ENCODE data around the gene ELP4. TPM values are rescaled to one million over a fixed set of nuclear protein-coding genes. Genes with fewer than 3 reads are reported as not detected.

ELP4 gene
- total RNA-seq, 4 donors from 2014 or later = 28.5 to 37.6 (median 32.3) TPM

DNA sequence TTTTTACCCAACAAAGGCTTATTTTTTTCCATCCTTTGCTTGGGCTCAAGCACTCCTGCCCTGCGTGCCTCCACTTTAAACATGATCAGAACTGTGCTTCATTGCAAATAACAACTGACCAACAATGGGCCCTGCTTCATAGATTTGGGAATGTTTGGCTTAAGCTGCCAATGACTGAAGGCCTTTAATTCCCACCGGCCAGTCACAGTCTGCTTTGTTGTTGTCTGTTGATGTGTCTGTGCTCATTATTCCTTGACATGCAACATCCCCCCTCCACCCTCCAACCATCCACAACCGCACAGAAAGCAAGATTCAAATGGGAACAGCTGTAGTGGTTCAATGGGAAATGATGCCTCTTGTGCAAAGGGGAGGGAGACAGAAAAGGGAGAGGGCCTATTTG is 278.5 kb downstream of the ELP4 start:
- no peak overlapping the region for H3K4me3 ChIP-seq
- no peak for DNase-seq (ENCODE audit: low spot score in 2 of 2)
- H3K4me1 ChIP-seq = no peaks in the 10 kb centered on the region
- H3K27me3 ChIP-seq = no peaks in the 10 kb centered on the region
- no peaks in the 10 kb centered on the region for H3K9me3 ChIP-seq
- H3K36me3 ChIP-seq = no peaks in the 10 kb centered on the region
- TF ChIP-seq EP300 (IDR thresholded peaks at IDR 0.05) (no peak), POLR2AphosphoS5 (IDR thresholded peaks at IDR 0.05) (no peak), POLR2A (IDR thresholded peaks at IDR 0.05) (no peak)
- TF ChIP-seq, protein P1, sequence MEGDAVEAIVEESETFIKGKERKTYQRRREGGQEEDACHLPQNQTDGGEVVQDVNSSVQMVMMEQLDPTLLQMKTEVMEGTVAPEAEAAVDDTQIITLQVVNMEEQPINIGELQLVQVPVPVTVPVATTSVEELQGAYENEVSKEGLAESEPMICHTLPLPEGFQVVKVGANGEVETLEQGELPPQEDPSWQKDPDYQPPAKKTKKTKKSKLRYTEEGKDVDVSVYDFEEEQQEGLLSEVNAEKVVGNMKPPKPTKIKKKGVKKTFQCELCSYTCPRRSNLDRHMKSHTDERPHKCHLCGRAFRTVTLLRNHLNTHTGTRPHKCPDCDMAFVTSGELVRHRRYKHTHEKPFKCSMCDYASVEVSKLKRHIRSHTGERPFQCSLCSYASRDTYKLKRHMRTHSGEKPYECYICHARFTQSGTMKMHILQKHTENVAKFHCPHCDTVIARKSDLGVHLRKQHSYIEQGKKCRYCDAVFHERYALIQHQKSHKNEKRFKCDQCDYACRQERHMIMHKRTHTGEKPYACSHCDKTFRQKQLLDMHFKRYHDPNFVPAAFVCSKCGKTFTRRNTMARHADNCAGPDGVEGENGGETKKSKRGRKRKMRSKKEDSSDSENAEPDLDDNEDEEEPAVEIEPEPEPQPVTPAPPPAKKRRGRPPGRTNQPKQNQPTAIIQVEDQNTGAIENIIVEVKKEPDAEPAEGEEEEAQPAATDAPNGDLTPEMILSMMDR (IDR thresholded peaks at IDR 0.05) = no peak
- no peak overlapping the region for H3K27ac ChIP-seq
- WGBS = 97% methylated on average over 3 of the region's 3 CpGs

DNA sequence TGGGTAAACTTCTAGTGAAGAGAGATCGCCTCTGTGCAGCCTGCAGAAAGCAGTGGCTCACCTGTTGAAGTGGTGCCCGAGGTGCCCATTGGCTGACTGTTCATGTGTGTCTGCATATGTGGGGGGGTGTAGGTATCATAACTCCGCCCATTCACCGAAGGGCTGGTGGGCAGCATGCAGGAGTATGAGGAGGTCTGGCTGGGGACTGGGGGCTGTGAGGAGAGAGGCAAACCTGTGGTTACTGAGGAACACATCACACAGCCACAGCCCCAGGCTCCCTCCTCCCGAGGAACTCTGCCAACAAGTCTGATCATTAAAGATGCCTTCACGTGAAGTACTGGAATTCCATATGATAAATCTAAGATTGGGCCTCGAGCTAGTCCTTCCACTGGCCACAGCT is 281.1 kb downstream of the ELP4 start:
- Histone ChIP-seq H3K9me3 (no peaks in the 10 kb centered on the region), H3K4me3 (no peak overlapping the region), H3K36me3 (no peaks in the 10 kb centered on the region), H3K27ac (no peak overlapping the region), H3K27me3 (no peaks in the 10 kb centered on the region), H3K4me1 (no peaks in the 10 kb centered on the region)
- 71% methylated on average over 7 of the region's 7 CpGs for WGBS
- no peak for DNase-seq (ENCODE audit: low spot score in 2 of 2)
- TF ChIP-seq POLR2A (IDR thresholded peaks at IDR 0.05) (no peak), POLR2AphosphoS5 (IDR thresholded peaks at IDR 0.05) (no peak), EP300 (IDR thresholded peaks at IDR 0.05) (no peak)
- TF ChIP-seq, protein P1 (IDR thresholded peaks at IDR 0.05) = no peak

DNA sequence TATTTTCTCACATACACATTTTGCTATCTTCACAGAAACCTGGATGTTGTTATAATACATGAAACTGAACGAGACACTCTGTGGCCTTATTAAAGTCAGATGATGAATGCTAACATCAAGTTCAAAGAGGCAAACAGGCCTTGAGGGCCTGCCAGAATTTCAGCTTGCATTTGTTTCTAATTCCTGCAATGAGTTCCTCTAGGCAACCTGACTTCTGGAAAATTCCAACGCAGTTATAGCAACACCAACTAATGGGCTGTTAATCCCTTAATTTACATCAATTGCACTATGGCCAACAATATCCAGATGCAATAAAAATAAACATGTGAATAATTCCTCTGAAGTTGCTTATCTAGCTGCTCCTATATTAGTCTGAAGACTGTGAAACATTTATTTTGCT is 282.5 kb downstream of the ELP4 start:
- no peak for TF ChIP-seq POLR2A (IDR thresholded peaks at IDR 0.05)
- TF ChIP-seq EP300 (IDR thresholded peaks at IDR 0.05) = no peak
- TF ChIP-seq POLR2AphosphoS5 (IDR thresholded peaks at IDR 0.05) = no peak
- TF ChIP-seq, protein P1 (IDR thresholded peaks at IDR 0.05) = no peak
- H3K4me1 ChIP-seq = no peaks in the 10 kb centered on the region
- H3K36me3 ChIP-seq = no peaks in the 10 kb centered on the region
- no peak overlapping the region for H3K27ac ChIP-seq
- no peak overlapping the region for H3K4me3 ChIP-seq
- H3K27me3 ChIP-seq = peaks cover 10% of the 10 kb centered on the region
- no peak for DNase-seq (ENCODE audit: low spot score in 2 of 2)
- H3K9me3 ChIP-seq = no peaks in the 10 kb centered on the region
- WGBS = 48% methylated on average over 2 of the region's 2 CpGs

DNA sequence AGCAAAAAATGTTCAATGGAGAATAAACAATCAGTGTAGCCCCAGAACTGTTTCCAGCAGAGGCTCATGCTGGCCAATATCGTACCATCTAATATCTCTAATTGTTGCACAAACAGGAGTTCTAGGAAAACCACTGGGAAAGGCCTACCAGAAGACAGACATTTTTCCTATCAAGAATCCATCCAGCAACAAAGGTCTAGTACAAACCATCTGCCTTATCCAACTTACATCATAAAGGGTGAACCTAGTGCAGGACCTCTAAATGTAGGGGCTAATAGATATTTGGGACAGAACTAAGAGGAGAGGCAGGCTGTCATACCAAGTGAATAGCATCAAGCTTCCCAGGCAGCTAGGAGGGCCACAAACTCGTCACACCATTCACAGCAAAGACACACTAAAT is 282.9 kb downstream of the ELP4 start:
- no peaks in the 10 kb centered on the region for H3K36me3 ChIP-seq
- H3K9me3 ChIP-seq = no peaks in the 10 kb centered on the region
- TF ChIP-seq, protein P1 (IDR thresholded peaks at IDR 0.05) = no peak
- no peak for TF ChIP-seq EP300 (IDR thresholded peaks at IDR 0.05)
- no peak for TF ChIP-seq POLR2AphosphoS5 (IDR thresholded peaks at IDR 0.05)
- TF ChIP-seq POLR2A (IDR thresholded peaks at IDR 0.05) = no peak
- DNase-seq (ENCODE audit: low spot score in 2 of 2) = no peak
- H3K27ac ChIP-seq = no peak overlapping the region
- WGBS = 87% methylated on average over 2 of the region's 2 CpGs
- peaks cover 1% of the 10 kb centered on the region for H3K4me1 ChIP-seq
- H3K4me3 ChIP-seq = no peak overlapping the region
- H3K27me3 ChIP-seq = peaks cover 13% of the 10 kb centered on the region

DNA sequence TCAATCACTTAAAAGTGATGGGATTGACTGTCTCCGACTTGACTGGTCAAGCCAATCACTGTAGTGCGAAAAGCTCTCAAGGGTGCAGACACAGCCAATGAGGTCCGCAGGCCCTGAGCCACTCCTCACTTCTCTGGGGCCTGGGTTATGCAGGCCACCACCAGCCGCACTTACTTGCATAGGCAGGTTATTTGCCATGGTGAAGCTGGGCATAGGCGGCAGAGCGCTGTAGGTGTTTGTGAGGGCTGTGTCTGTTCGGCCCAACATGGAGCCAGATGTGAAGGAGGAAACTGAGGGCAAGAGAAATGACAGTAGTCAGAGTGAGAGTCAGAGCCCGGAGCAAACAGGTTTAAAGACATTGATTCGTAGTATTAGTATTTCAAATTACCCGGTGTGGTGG is 283.7 kb downstream of the ELP4 start:
- Histone ChIP-seq H3K9me3 (no peaks in the 10 kb centered on the region), H3K4me1 (peaks cover 9% of the 10 kb centered on the region), H3K27me3 (peaks cover 21% of the 10 kb centered on the region), H3K36me3 (no peaks in the 10 kb centered on the region), H3K27ac (no peak overlapping the region), H3K4me3 (no peak overlapping the region)
- no peak for DNase-seq (ENCODE audit: low spot score in 2 of 2)
- TF ChIP-seq EP300 (IDR thresholded peaks at IDR 0.05) = no peak
- TF ChIP-seq POLR2AphosphoS5 (IDR thresholded peaks at IDR 0.05) = no peak
- TF ChIP-seq, protein P1 (IDR thresholded peaks at IDR 0.05) = no peak
- TF ChIP-seq POLR2A (IDR thresholded peaks at IDR 0.05) = no peak
- WGBS = 98% methylated on average over 10 of the region's 10 CpGs
